IMR-90 (cell line): ENCODE data around the gene JADE3. TPM values are rescaled to one million over a fixed set of nuclear protein-coding genes. Genes with fewer than 3 reads are reported as not detected.

Experiments used
- ATAC-seq: fragments of 200-7000 bp; cut with Tn5 transposase; 2 replicates; pipeline ENCODE4 v1.9.1; 2020; ENCODE audit warnings: low read depth, mild to moderate bottlenecking, moderate library complexity
- BruUV-seq: library from RNA; stranded (reverse); fragments of 400-500 nt; replicated peaks from 2 replicates; lab custom pipeline; 2021; lab: Mats Ljungman, UMichigan
- CTCF ChIA-PET: fragments of 300-600 bp; formaldehyde crosslinking; extraction: SDS; loops from one replicate; lab custom pipeline; 2021; ENCODE audit warnings: antibody characterized with exemption; lab: Yijun Ruan, JAX
- POLR2A ChIA-PET: fragments of 300-600 bp; sonication (Branson Sonifier 250); formaldehyde crosslinking; loops from one replicate; lab custom pipeline; 2022; ENCODE audit warnings: antibody characterized with exemption; ENCODE audit not compliant: unreplicated experiment; lab: Charles Lee
- DNase-seq: peaks from one replicate; pipeline ENCODE4 v3.0.0; 2013
- H2AFZ ChIP-seq: replicated peaks from 2 replicates; pipeline ENCODE3; 2013; ENCODE audit warnings: low read length, mild to moderate bottlenecking; ENCODE audit not compliant: poor library complexity
- H2AK5ac ChIP-seq: 2 replicates; pipeline ENCODE4 v1.6.1; 2013; ENCODE audit warnings: low read depth, low read length, inconsistent platforms
- H2AK9ac ChIP-seq: replicated peaks from 2 replicates; pipeline ENCODE3; 2013; ENCODE audit warnings: mild to moderate bottlenecking, low read depth, low read length, moderate library complexity; ENCODE audit not compliant: poor library complexity
- H2BK120ac ChIP-seq: 2 replicates; pipeline ENCODE4 v1.6.1; 2013; ENCODE audit warnings: low read depth, low read length, inconsistent platforms
- H2BK15ac ChIP-seq: 3 replicates; pipeline ENCODE4 v1.6.1; 2013; ENCODE audit warnings: low read depth, low read length, inconsistent platforms
- H2BK20ac ChIP-seq: 2 replicates; pipeline ENCODE4 v1.6.1; 2013; ENCODE audit warnings: low read depth, mild to moderate bottlenecking, inconsistent platforms, low read length, moderate library complexity
- H2BK5ac ChIP-seq: 2 replicates; pipeline ENCODE4 v1.6.1; 2013; ENCODE audit warnings: mild to moderate bottlenecking, low read depth, low read length, inconsistent platforms; ENCODE audit not compliant: poor library complexity, severe bottlenecking
- H3K14ac ChIP-seq: replicated peaks from 2 replicates; pipeline ENCODE4 v1.6.1; 2013; ENCODE audit warnings: low read depth, low read length, inconsistent platforms
- H3K18ac ChIP-seq: 2 replicates; pipeline ENCODE4 v1.6.1; 2013; ENCODE audit warnings: low read depth, low read length, control low read depth
- H3K23ac ChIP-seq: 2 replicates; pipeline ENCODE4 v1.6.1; 2013; ENCODE audit warnings: low read depth, low read length, inconsistent platforms
- H3K27ac ChIP-seq: 2 replicates; pipeline ENCODE4 v1.5.1; 2013; ENCODE audit warnings: mild to moderate bottlenecking, control low read depth, low read length; ENCODE audit not compliant: insufficient read depth
- H3K27me3 ChIP-seq: 2 replicates; pipeline ENCODE4 v1.6.1; 2013; ENCODE audit warnings: low read length; ENCODE audit not compliant: control insufficient read depth, insufficient read depth
- H3K36me3 ChIP-seq: 2 replicates; pipeline ENCODE4 v1.6.1; 2013; ENCODE audit warnings: low read length, mixed read lengths; ENCODE audit not compliant: control insufficient read depth, insufficient read depth
- H3K4ac ChIP-seq: 2 replicates; pipeline ENCODE4 v1.6.1; 2013; ENCODE audit warnings: low read depth, low read length, inconsistent platforms
- H3K4me1 ChIP-seq: 2 replicates; pipeline ENCODE4 v1.6.1; 2013; ENCODE audit warnings: low read length, mixed read lengths; ENCODE audit not compliant: control insufficient read depth, insufficient read depth
- H3K4me2 ChIP-seq: 2 replicates; pipeline ENCODE4 v1.6.1; 2013; ENCODE audit warnings: low read depth, mild to moderate bottlenecking, control low read depth, low read length, moderate library complexity
- H3K4me3 ChIP-seq: 2 replicates; pipeline ENCODE4 v1.5.1; 2013; ENCODE audit warnings: low read depth, mild to moderate bottlenecking, control low read depth, low read length, moderate library complexity; ENCODE audit not compliant: insufficient read depth
- H3K56ac ChIP-seq: 2 replicates; pipeline ENCODE4 v1.6.1; 2013; ENCODE audit warnings: low read length, inconsistent platforms; ENCODE audit not compliant: insufficient read depth; ENCODE audit errors: extremely low read depth
- H3K79me1 ChIP-seq, 2 experiments: 2 replicates each; pipeline ENCODE4 v1.6.1; 2013; ENCODE audit warnings: low read length in 2 of 2, inconsistent platforms in 1 of 2, low read depth in 1 of 2
- H3K9ac ChIP-seq: 2 replicates; pipeline ENCODE4 v1.6.1; 2013; ENCODE audit warnings: low read depth, low read length, control low read depth
- H3K9me1 ChIP-seq: 2 replicates; pipeline ENCODE4 v1.6.1; 2013; ENCODE audit warnings: low read length, inconsistent platforms; ENCODE audit not compliant: insufficient read depth
- H3K9me3 ChIP-seq: 2 replicates; pipeline ENCODE4 v1.6.1; 2013; ENCODE audit warnings: low read length; ENCODE audit not compliant: control insufficient read depth, insufficient read depth
- H4K20me1 ChIP-seq: 2 replicates; pipeline ENCODE4 v1.6.1; 2013; ENCODE audit warnings: low read length, inconsistent platforms; ENCODE audit not compliant: insufficient read depth
- H4K5ac ChIP-seq: 2 replicates; pipeline ENCODE4 v1.6.1; 2013; ENCODE audit warnings: mild to moderate bottlenecking, low read depth, low read length, control low read depth
- H4K8ac ChIP-seq, 2 experiments: 2 replicates each; pipeline ENCODE4 v1.6.1; 2013; ENCODE audit warnings: low read depth in 2 of 2, low read length in 2 of 2, control low read depth in 1 of 2, inconsistent platforms in 1 of 2
- H4K91ac ChIP-seq: 2 replicates; pipeline ENCODE4 v1.6.1; 2013; ENCODE audit warnings: low read depth, low read length, inconsistent platforms; ENCODE audit not compliant: insufficient read depth
- BHLHE40 ChIP-seq: fragments of 150-350 bp; IDR thresholded peaks from 2 replicates; pipeline ENCODE4 v1.6.1; 2016; ENCODE audit warnings: mild to moderate bottlenecking, low read depth, low read length
- CEBPB ChIP-seq: IDR thresholded peaks from 2 replicates; pipeline ENCODE4 v1.6.1; 2012; ENCODE audit warnings: low read depth, low read length, improper control_type of control experiment
- CHD1 ChIP-seq: IDR thresholded peaks from 2 replicates; pipeline ENCODE4 v1.6.1; 2012; ENCODE audit warnings: low read depth, low read length, improper control_type of control experiment
- MAZ ChIP-seq: IDR thresholded peaks from 2 replicates; pipeline ENCODE4 v1.6.1; 2012; ENCODE audit warnings: low read depth, mild to moderate bottlenecking, low read length, improper control_type of control experiment, moderate library complexity, borderline replicate concordance
- MXI1 ChIP-seq: IDR thresholded peaks from 2 replicates; pipeline ENCODE4 v1.6.1; 2012; ENCODE audit warnings: low read depth, mild to moderate bottlenecking, low read length, moderate library complexity, borderline replicate concordance
- NFE2L2 ChIP-seq: fragments of 150-350 bp; IDR thresholded peaks from 2 replicates; pipeline ENCODE4 v1.6.1; 2016; ENCODE audit warnings: low read depth, mild to moderate bottlenecking, low read length
- RCOR1 ChIP-seq: IDR thresholded peaks from 2 replicates; pipeline ENCODE4 v1.6.1; 2012; ENCODE audit warnings: mild to moderate bottlenecking, low read length, improper control_type of control experiment; ENCODE audit not compliant: insufficient replicate concordance
- RFX5 ChIP-seq: IDR thresholded peaks from 2 replicates; pipeline ENCODE4 v1.8.0; 2012; ENCODE audit warnings: low read depth, mild to moderate bottlenecking, low read length, moderate library complexity
- SMC3 ChIP-seq: fragments of 150-350 bp; IDR thresholded peaks from 2 replicates; pipeline ENCODE4 v1.6.1; 2016; ENCODE audit warnings: low read depth, mild to moderate bottlenecking, antibody characterized with exemption, low read length, moderate library complexity
- dilution Hi-C: fragments of 300-500 bp; cut with HindIII; formaldehyde crosslinking; loops from one replicate; pipeline ENCODE4 v1.14.3; 2018; ENCODE audit warnings: low sequenced_read_pairs; ENCODE audit not compliant: unreplicated experiment
- in situ Hi-C: fragments of 300-500 bp; cut with MboI; formaldehyde crosslinking; loops from 3 replicates; pipeline ENCODE4 v1.14.3; 2019; ENCODE audit warnings: low sequenced_read_pairs, inconsistent platforms, mixed read lengths
- intact Hi-C: fragments of 100-400 bp; cut with micrococcal nuclease; formaldehyde crosslinking; loops from 2 replicates; pipeline ENCODE4 v1.10.0; 2022
- polyA plus RNA-seq, 3 experiments: library from polyadenylated mRNA; depleted of rRNA; stranded (reverse); fragments of >200 nt; gene quantifications; 2 replicates each; pipeline ENCODE4 v1.2.3, GENCODE V29; 2012; ENCODE audit warnings: low replicate concordance in 1 of 3
- total RNA-seq: library from RNA; depleted of rRNA; stranded (reverse); fragments of >200 nt; gene quantifications from 2 replicates; pipeline ENCODE4 v1.2.3, GENCODE V29; 2012
- TF ChIP-seq, protein P1 (sequence below): fragments of 150-350 bp; IDR thresholded peaks from 2 replicates; pipeline ENCODE4 v1.6.1; 2016; ENCODE audit warnings: low read depth, mild to moderate bottlenecking, low read length, moderate library complexity, borderline replicate concordance
- TF ChIP-seq, protein P2 (sequence below): conservative IDR thresholded peaks from 2 replicates; pipeline ENCODE4 v1.5.1; 2012; ENCODE audit warnings: mild to moderate bottlenecking, low read depth, low read length, improper control_type of control experiment
- TF ChIP-seq, protein P3 (sequence below): fragments of 150-350 bp; IDR thresholded peaks from 2 replicates; pipeline ENCODE4 v1.6.1; 2017; ENCODE audit warnings: mild to moderate bottlenecking, antibody characterized with exemption, low read length, low read depth

The JADE3 gene
- total and polyA plus RNA-seq, 2 of the 4 experiments (the other 2 are of a cell fraction), result 2.1 to 4.7 TPM

DNA sequence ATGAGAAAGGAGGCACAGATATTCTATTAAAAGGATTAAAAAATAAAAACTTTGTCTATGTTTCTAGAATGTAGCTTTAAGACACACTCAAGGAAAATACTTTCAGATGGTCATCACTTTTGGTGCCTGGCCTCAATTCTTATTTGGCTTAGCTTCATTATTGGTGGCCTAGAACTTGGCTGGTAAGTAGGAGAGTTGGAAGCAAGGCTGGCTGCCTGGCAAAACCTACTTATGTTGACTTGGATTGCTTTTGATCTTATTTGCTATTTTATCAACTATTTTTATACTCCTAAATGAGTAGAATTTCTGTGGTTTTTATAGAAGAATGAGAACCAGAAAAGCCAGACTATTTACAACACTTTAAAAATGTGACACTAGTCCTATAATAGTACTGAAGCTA is 35.3 kb upstream of the JADE3 start:
- H3K27me3 ChIP-seq, result no peaks in the 10 kb centered on the region
- DNase-seq (no peak), ATAC-seq (no peak)
- TF ChIP-seq, protein P1, sequence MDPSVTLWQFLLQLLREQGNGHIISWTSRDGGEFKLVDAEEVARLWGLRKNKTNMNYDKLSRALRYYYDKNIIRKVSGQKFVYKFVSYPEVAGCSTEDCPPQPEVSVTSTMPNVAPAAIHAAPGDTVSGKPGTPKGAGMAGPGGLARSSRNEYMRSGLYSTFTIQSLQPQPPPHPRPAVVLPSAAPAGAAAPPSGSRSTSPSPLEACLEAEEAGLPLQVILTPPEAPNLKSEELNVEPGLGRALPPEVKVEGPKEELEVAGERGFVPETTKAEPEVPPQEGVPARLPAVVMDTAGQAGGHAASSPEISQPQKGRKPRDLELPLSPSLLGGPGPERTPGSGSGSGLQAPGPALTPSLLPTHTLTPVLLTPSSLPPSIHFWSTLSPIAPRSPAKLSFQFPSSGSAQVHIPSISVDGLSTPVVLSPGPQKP, result no peak
- TF ChIP-seq BHLHE40, result no peak
- TF ChIP-seq, protein P2, sequence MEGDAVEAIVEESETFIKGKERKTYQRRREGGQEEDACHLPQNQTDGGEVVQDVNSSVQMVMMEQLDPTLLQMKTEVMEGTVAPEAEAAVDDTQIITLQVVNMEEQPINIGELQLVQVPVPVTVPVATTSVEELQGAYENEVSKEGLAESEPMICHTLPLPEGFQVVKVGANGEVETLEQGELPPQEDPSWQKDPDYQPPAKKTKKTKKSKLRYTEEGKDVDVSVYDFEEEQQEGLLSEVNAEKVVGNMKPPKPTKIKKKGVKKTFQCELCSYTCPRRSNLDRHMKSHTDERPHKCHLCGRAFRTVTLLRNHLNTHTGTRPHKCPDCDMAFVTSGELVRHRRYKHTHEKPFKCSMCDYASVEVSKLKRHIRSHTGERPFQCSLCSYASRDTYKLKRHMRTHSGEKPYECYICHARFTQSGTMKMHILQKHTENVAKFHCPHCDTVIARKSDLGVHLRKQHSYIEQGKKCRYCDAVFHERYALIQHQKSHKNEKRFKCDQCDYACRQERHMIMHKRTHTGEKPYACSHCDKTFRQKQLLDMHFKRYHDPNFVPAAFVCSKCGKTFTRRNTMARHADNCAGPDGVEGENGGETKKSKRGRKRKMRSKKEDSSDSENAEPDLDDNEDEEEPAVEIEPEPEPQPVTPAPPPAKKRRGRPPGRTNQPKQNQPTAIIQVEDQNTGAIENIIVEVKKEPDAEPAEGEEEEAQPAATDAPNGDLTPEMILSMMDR, result no peak
- no peak for TF ChIP-seq CEBPB
- no peak for TF ChIP-seq NFE2L2
- TF ChIP-seq CHD1, result no peak
- no peak for TF ChIP-seq RCOR1
- no peak for TF ChIP-seq SMC3
- TF ChIP-seq RFX5, result no peak
- TF ChIP-seq, protein P3, sequence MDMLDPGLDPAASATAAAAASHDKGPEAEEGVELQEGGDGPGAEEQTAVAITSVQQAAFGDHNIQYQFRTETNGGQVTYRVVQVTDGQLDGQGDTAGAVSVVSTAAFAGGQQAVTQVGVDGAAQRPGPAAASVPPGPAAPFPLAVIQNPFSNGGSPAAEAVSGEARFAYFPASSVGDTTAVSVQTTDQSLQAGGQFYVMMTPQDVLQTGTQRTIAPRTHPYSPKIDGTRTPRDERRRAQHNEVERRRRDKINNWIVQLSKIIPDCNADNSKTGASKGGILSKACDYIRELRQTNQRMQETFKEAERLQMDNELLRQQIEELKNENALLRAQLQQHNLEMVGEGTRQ, result no peak
- no peak for TF ChIP-seq MXI1
- no peak for TF ChIP-seq MAZ
- no peak overlapping the region for H4K8ac ChIP-seq
- H3K9ac ChIP-seq, result no peak overlapping the region
- H3K9me1 ChIP-seq, result no peaks in the 10 kb centered on the region
- H3K4ac ChIP-seq, result no peak overlapping the region
- POLR2A ChIA-PET, result no interaction called here
- BruUV-seq, result no TSS peak
- H3K36me3 ChIP-seq, result peaks cover 1% of the 10 kb centered on the region; the same call in 1 of the 2 replicates
- H2BK5ac ChIP-seq, result no peak overlapping the region
- no peak overlapping the region for H3K4me2 ChIP-seq
- H3K4me3 ChIP-seq, result no peak overlapping the region
- no peak overlapping the region for H2AK9ac ChIP-seq
- H3K18ac ChIP-seq, result no peak overlapping the region
- H3K23ac ChIP-seq, result no peak overlapping the region
- H4K20me1 ChIP-seq, result no peaks in the 10 kb centered on the region
- no peak overlapping the region for H3K27ac ChIP-seq
- H3K4me1 ChIP-seq, result peaks cover 2% of the 10 kb centered on the region
- no peak overlapping the region for H2AK5ac ChIP-seq
- H2BK20ac ChIP-seq, result no peak overlapping the region
- H3K79me1 ChIP-seq, result peaks cover 0 to 4% of the 10 kb centered on the region in 2 experiments; a peak in 1 of 4 replicates
- intact Hi-C loops (no loop called here), dilution Hi-C loops (no loop called here), in situ Hi-C loops (no loop called here)
- H2BK15ac ChIP-seq, result no peak overlapping the region
- H4K5ac ChIP-seq, result no peak overlapping the region
- H2AFZ ChIP-seq, result no peak overlapping the region
- no peak overlapping the region for H3K56ac ChIP-seq
- H3K14ac ChIP-seq, result no peak overlapping the region
- CTCF ChIA-PET, result no interaction called here
- no peak overlapping the region for H4K91ac ChIP-seq
- no peak overlapping the region for H2BK120ac ChIP-seq
- no peaks in the 10 kb centered on the region for H3K9me3 ChIP-seq
